GDM1 (cell line): ENCODE results near the gene FNBP1L.

Experiments used
- DNase-seq: peaks from one replicate; lab custom pipeline; 2025; lab: John Stamatoyannopoulos, UW

FNBP1L gene

GRCh38 chr1:93489756-93490155, 41.8 kb downstream of the FNBP1L start:
- DNase-seq: no peak

GRCh38 chr1:93490357-93490756, 42.4 kb downstream of the FNBP1L start:
- no peak for DNase-seq

GRCh38 chr1:93495911-93496310, 48.0 kb downstream of the FNBP1L start:
- DNase-seq: no peak

GRCh38 chr1:93496520-93496919, 48.6 kb downstream of the FNBP1L start:
- no peak for DNase-seq

GRCh38 chr1:93499075-93499474, 51.2 kb downstream of the FNBP1L start:
- DNase-seq: no peak

- DNase-seq: no peak
Observed at GRCh38 chr1:93499533-93499932, 51.6 kb downstream of the FNBP1L start.

- no peak for DNase-seq
Observed at GRCh38 chr1:93500275-93500674, 52.4 kb downstream of the FNBP1L start.

GRCh38 chr1:93501399-93501798, 53.5 kb downstream of the FNBP1L start:
- DNase-seq: no peak

GRCh38 chr1:93501829-93502369, 54.0 kb downstream of the FNBP1L start:
- DNase-seq: no peak

GRCh38 chr1:93502571-93502970, 54.7 kb downstream of the FNBP1L start:
- no peak for DNase-seq

- DNase-seq: no peak
Observed at GRCh38 chr1:93503163-93503562, 55.2 kb downstream of the FNBP1L start.

- no peak for DNase-seq
Observed at GRCh38 chr1:93503816-93504215, 55.9 kb downstream of the FNBP1L start.

GRCh38 chr1:93504247-93505033, 56.5 kb downstream of the FNBP1L start:
- DNase-seq: no peak

GRCh38 chr1:93506126-93506525, 58.2 kb downstream of the FNBP1L start:
- no peak for DNase-seq

GRCh38 chr1:93516164-93516563, 68.2 kb downstream of the FNBP1L start:
- no peak for DNase-seq

GRCh38 chr1:93518516-93518915, 70.6 kb downstream of the FNBP1L start:
- no peak for DNase-seq

GRCh38 chr1:93519199-93519829, 71.4 kb downstream of the FNBP1L start:
- DNase-seq: no peak

- DNase-seq: no peak
Observed at GRCh38 chr1:93521618-93522017, 73.7 kb downstream of the FNBP1L start.

- DNase-seq: no peak
Observed at GRCh38 chr1:93522721-93523120, 74.8 kb downstream of the FNBP1L start.

GRCh38 chr1:93525431-93525830, 77.5 kb downstream of the FNBP1L start:
- DNase-seq: no peak

GRCh38 chr1:93526431-93526830, 78.5 kb downstream of the FNBP1L start:
- DNase-seq: no peak

GRCh38 chr1:93528412-93528811, 80.5 kb downstream of the FNBP1L start:
- peak; percentile 12 for DNase-seq

GRCh38 chr1:93531193-93531592, 83.3 kb downstream of the FNBP1L start:
- no peak for DNase-seq
